WTC11 (cell line): ENCODE data around the gene SMYD3. TPM values are rescaled to one million over a fixed set of nuclear protein-coding genes. Genes with fewer than 3 reads are reported as not detected.

Experiments used
- ATAC-seq: fragments of 200-7000 bp; cut with Tn5 transposase; 2 replicates; pipeline ENCODE4 v1.10.0; 2021; ENCODE audit warnings: mild to moderate bottlenecking, moderate library complexity
- CTCF ChIA-PET: fragments of 300-600 bp; sonication (Branson Sonifier 250); formaldehyde crosslinking; loops from one replicate; lab custom pipeline; 2021; ENCODE audit warnings: antibody characterized with exemption; lab: Charles Lee
- POLR2A ChIA-PET: fragments of 350-600 bp; sonication (Branson Sonifier 250); formaldehyde crosslinking; loops from one replicate; lab custom pipeline; 2021; ENCODE audit warnings: antibody characterized with exemption; lab: Charles Lee
- DNase-seq: peaks from one replicate; pipeline ENCODE4 v3.0.0; 2021; ENCODE audit warnings: low spot score
- H3K27ac Mint-ChIP-seq: 2 replicates; pipeline ENCODE4 v1.8.0; 2021; ENCODE audit warnings: mixed read lengths
- H3K27me3 Mint-ChIP-seq: 2 replicates; pipeline ENCODE4 v1.8.0; 2021; ENCODE audit warnings: low read depth, mild to moderate bottlenecking, moderate library complexity, mixed read lengths
- H3K36me3 Mint-ChIP-seq: 2 replicates; pipeline ENCODE4 v1.8.0; 2021; ENCODE audit warnings: mixed read lengths
- H3K4me1 Mint-ChIP-seq: 2 replicates; pipeline ENCODE4 v1.8.0; 2022; ENCODE audit warnings: mixed read lengths
- H3K4me3 Mint-ChIP-seq: 2 replicates; pipeline ENCODE4 v1.8.0; 2021; ENCODE audit warnings: mild to moderate bottlenecking, moderate library complexity, mixed read lengths
- H3K9me3 Mint-ChIP-seq: 2 replicates; pipeline ENCODE4 v1.8.0; 2021; ENCODE audit warnings: mixed read lengths
- CTCF ChIP-seq: fragments of 200-600 bp; IDR thresholded peaks from 2 replicates; pipeline ENCODE4 v1.8.0; 2022; ENCODE audit warnings: antibody characterized with exemption
- ESRRA ChIP-seq: sonication (generic); formaldehyde crosslinking; IDR thresholded peaks from 2 replicates; pipeline ENCODE4 v1.8.1; 2022; ENCODE audit warnings: mild to moderate bottlenecking, missing genetic modification reagents, borderline replicate concordance
- FOXP4 ChIP-seq: sonication (generic); formaldehyde crosslinking; IDR thresholded peaks from 2 replicates; pipeline ENCODE4 v1.8.0; 2022; ENCODE audit warnings: mild to moderate bottlenecking, missing genetic modification reagents
- GABPB1 ChIP-seq: sonication (generic); formaldehyde crosslinking; IDR thresholded peaks from 2 replicates; pipeline ENCODE4 v1.8.1; 2023; ENCODE audit warnings: mild to moderate bottlenecking, missing genetic modification reagents
- GRHL2 ChIP-seq: fragments of 250-450 bp; sonication (Bioruptor Pico); IDR thresholded peaks from 2 replicates; pipeline ENCODE4 v1.8.0; 2022; ENCODE audit warnings: mild to moderate bottlenecking, moderate library complexity; ENCODE audit not compliant: insufficient replicate concordance, severe bottlenecking
- JAZF1 ChIP-seq: fragments of 250-450 bp; sonication (Bioruptor Pico); IDR thresholded peaks from 2 replicates; pipeline ENCODE4 v1.9.0; 2021; ENCODE audit warnings: moderate library complexity, mild to moderate bottlenecking, inconsistent platforms
- MLX ChIP-seq: sonication (generic); formaldehyde crosslinking; IDR thresholded peaks from 2 replicates; pipeline ENCODE4 v1.8.1; 2023; ENCODE audit warnings: mild to moderate bottlenecking, missing genetic modification reagents, moderate library complexity
- PRDM15 ChIP-seq: sonication (generic); formaldehyde crosslinking; IDR thresholded peaks from 2 replicates; pipeline ENCODE4 v1.8.0; 2022; ENCODE audit warnings: missing genetic modification reagents
- PRRX2 ChIP-seq: fragments of 250-450 bp; sonication (Bioruptor Pico); IDR thresholded peaks from 2 replicates; pipeline ENCODE4 v1.8.0; 2021; ENCODE audit warnings: mild to moderate bottlenecking
- SMAD3 ChIP-seq: sonication (generic); formaldehyde crosslinking; IDR thresholded peaks from 2 replicates; pipeline ENCODE4 v1.8.0; 2022; ENCODE audit warnings: missing genetic modification reagents, mild to moderate bottlenecking, borderline replicate concordance
- SP1 ChIP-seq: sonication (generic); formaldehyde crosslinking; conservative IDR thresholded peaks from 2 replicates; pipeline ENCODE4 v1.8.1; 2022; ENCODE audit warnings: missing genetic modification reagents
- USF1 ChIP-seq: sonication (generic); formaldehyde crosslinking; IDR thresholded peaks from 2 replicates; pipeline ENCODE4 v1.8.0; 2022; ENCODE audit warnings: mild to moderate bottlenecking, missing genetic modification reagents
- USF2 ChIP-seq: sonication (generic); formaldehyde crosslinking; IDR thresholded peaks from 2 replicates; pipeline ENCODE4 v1.8.1; 2023; ENCODE audit warnings: mild to moderate bottlenecking, missing genetic modification reagents, moderate library complexity
- ZNF121 ChIP-seq: sonication (generic); formaldehyde crosslinking; IDR thresholded peaks from 2 replicates; pipeline ENCODE4 v1.8.0; 2023; ENCODE audit warnings: missing genetic modification reagents
- ZNF317 ChIP-seq: sonication (generic); formaldehyde crosslinking; IDR thresholded peaks from 2 replicates; pipeline ENCODE4 v1.8.1; 2023; ENCODE audit warnings: low read depth, mild to moderate bottlenecking, moderate library complexity, missing genetic modification reagents, borderline replicate concordance
- ZNF416 ChIP-seq: fragments of 250-450 bp; sonication (Bioruptor Pico); IDR thresholded peaks from 2 replicates; pipeline ENCODE4 v1.9.0; 2021; ENCODE audit warnings: mild to moderate bottlenecking, inconsistent platforms
- ZNF671 ChIP-seq: fragments of 250-450 bp; sonication (Bioruptor Pico); IDR thresholded peaks from 2 replicates; pipeline ENCODE4 v1.8.0; 2021; ENCODE audit warnings: mild to moderate bottlenecking
- total RNA-seq: library from RNA; stranded (reverse); gene quantifications from 3 replicates; pipeline ENCODE4 v1.2.3, GENCODE V29; 2021

The SMYD3 gene
- total RNA-seq, 1 experiment from 2014 or later = 21.4 TPM

- no peak for TF ChIP-seq GABPB1 (CRISPR knock-in tag)
- TF ChIP-seq, all 79 proteins: peak for 0
These were observed 679.8 kb downstream of the SMYD3 start (continued) for GRCh38 chr1:245827301-245827700.

- ChIA-PET CTCF (interaction anchor here (0.7 to 1.2 kb wide), 6 partner anchors 10 to 137 kb away, joined by 3 to 5 read pairs (median 3); no protein-coding TSS in a partner anchor), POLR2A (interaction anchor here (0.5 kb wide), 1 partner anchor 523 kb away, joined by 3 read pairs; no protein-coding TSS in a partner anchor)
- ATAC-seq (peak; percentile 71), DNase-seq (no peak)
- H3K36me3 Mint-ChIP-seq = peaks cover 2% of the 10 kb centered on the region; the same call in 1 of the 2 replicates
- H3K9me3 Mint-ChIP-seq = peaks cover 12% of the 10 kb centered on the region
- H3K4me3 Mint-ChIP-seq = no peak overlapping the region
- H3K27me3 Mint-ChIP-seq = no peaks in the 10 kb centered on the region
- H3K4me1 Mint-ChIP-seq = no peaks in the 10 kb centered on the region
- TF ChIP-seq USF2 (CRISPR knock-in tag) = no peak
- TF ChIP-seq PRDM15 (CRISPR knock-in tag) = no peak
- 0 out of 2 replicates have a peak, but pooled peaks have one; percentile 66 for TF ChIP-seq ZNF317 (CRISPR knock-in tag)
- no peak for TF ChIP-seq ZNF121
- no peak for TF ChIP-seq MLX (CRISPR knock-in tag)
- no peak for TF ChIP-seq GRHL2 (CRISPR knock-in tag)
- no peak for TF ChIP-seq SP1 (CRISPR knock-in tag)
- no peak overlapping the region for H3K27ac Mint-ChIP-seq
These were observed 681.8 kb downstream of the SMYD3 start for GRCh38 chr1:245825128-245825901.

GRCh38 chr1:245823408-245824147 is 683.5 kb downstream of the SMYD3 start:
- POLR2A ChIA-PET = no interaction called here
- H3K27me3 Mint-ChIP-seq = no peaks in the 10 kb centered on the region
- TF ChIP-seq PRRX2 (CRISPR knock-in tag) (no peak), JAZF1 (no peak), CTCF (no peak), USF2 (CRISPR knock-in tag) (no peak), ZNF416 (CRISPR knock-in tag) (no peak), USF1 (no peak), FOXP4 (no peak), ESRRA (CRISPR knock-in tag) (no peak), SMAD3 (CRISPR knock-in tag) (no peak), ZNF671 (CRISPR knock-in tag) (no peak)

More at GRCh38 chr1:245823408-245824147, 683.5 kb downstream of the SMYD3 start:
- ATAC-seq (no peak), DNase-seq (no peak)
- H3K36me3 Mint-ChIP-seq = peaks cover 2% of the 10 kb centered on the region; the same call in 1 of the 2 replicates
- H3K27ac Mint-ChIP-seq = no peak overlapping the region
- no peak overlapping the region for H3K4me3 Mint-ChIP-seq
- H3K4me1 Mint-ChIP-seq = no peaks in the 10 kb centered on the region
- H3K9me3 Mint-ChIP-seq = peaks cover 7% of the 10 kb centered on the region; the same call in 1 of the 2 replicates
- CTCF ChIA-PET = no interaction called here
